NT2/D1 (cell line): ENCODE data around the gene TNPO3.
A peak's percentile ranks its signal among the peaks of the same experiment; 100 is the strongest.

Source experiments
- DNase-seq: peaks from one replicate; pipeline ENCODE4 v3.0.0-alpha.2; 2011; ENCODE audit warnings: low read depth, low spot score
- H3K27me3 ChIP-seq: 2 replicates; pipeline ENCODE4 v1.6.0; 2011; ENCODE audit warnings: mild to moderate bottlenecking; ENCODE audit not compliant: insufficient read length, insufficient read depth
- H3K36me3 ChIP-seq: 2 replicates; pipeline ENCODE4 v1.6.1; 2011; ENCODE audit warnings: mild to moderate bottlenecking, low read length, mixed read lengths; ENCODE audit not compliant: insufficient read depth, insufficient read length
- H3K4me1 ChIP-seq: 2 replicates; pipeline ENCODE4 v1.5.1; 2011; ENCODE audit not compliant: insufficient read depth, insufficient read length
- H3K4me3 ChIP-seq: 2 replicates; pipeline ENCODE4 v1.5.1; 2011; ENCODE audit warnings: low read depth; ENCODE audit not compliant: insufficient read length
- H3K9ac ChIP-seq: 2 replicates; pipeline ENCODE4 v1.6.0; 2011; ENCODE audit warnings: low read depth; ENCODE audit not compliant: insufficient read length
- H3K9me3 ChIP-seq: 2 replicates; pipeline ENCODE4 v1.5.1; 2011; ENCODE audit warnings: mild to moderate bottlenecking, low read length; ENCODE audit not compliant: insufficient read depth
- SUZ12 ChIP-seq: IDR thresholded peaks from 2 replicates; pipeline ENCODE4 v1.6.1; 2011; ENCODE audit not compliant: insufficient read length, insufficient read depth; ENCODE audit errors: extremely low read depth
- YY1 ChIP-seq: IDR thresholded peaks from 2 replicates; pipeline ENCODE4 v1.6.1; 2011; ENCODE audit not compliant: insufficient read length, insufficient read depth
- ZNF274 ChIP-seq: IDR thresholded peaks from 2 replicates; pipeline ENCODE4 v1.6.1; 2011; ENCODE audit warnings: mild to moderate bottlenecking, low read depth, low read length

The TNPO3 gene

DNA sequence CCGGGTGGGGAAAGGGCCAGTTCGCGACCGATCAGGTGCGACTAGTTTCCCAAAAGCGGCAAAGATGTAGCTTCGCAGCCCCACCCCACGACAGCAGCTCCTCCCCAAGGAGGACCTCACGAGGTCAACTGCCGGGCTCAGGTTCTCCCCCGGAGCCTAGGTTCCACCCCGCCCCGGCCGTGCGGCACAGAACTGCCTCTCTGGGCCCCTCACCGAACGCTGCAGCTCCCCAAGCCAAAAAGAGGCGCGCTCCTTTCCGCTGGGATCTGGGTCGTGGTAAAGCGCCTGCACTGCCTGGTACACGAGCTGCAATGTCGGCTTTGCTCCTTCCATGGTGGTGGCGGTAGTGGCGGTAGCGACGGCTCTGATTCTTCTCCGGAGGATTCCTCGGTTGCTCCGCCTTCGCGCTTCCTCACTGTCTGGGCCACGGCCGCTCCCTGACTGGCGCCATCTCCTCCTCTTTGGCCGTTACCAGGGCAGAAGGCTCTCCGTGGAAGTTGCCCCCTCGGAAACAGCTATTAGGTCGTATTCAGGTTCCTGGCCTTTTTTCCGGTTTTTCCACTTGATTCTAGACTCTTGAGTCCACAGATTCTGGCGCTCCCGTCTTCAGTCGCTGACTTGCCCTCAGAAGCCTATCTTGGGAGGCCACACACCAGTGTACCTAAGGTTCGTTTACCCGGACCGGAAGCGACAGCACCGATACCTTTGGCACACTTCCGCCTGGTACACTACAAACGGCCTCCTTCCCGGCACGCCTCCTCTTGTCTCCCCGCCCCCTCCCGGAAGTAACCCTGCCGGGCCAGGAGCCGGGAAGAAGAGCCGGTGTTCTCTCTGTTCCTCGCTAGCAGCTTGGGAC lies at the start of gene TNPO3:
Gene TNPO3 (minus strand): TSS at position 674 of the 856 bp plus-strand sequence. CDS start 341 bp downstream, at position 333.
- Histone ChIP-seq H3K27me3 (no peaks in the 10 kb centered on the region), H3K9me3 (no peaks in the 10 kb centered on the region), H3K4me3 (peak within 1 kb of the TSS; percentile 99), H3K36me3 (peaks cover 12% of the 10 kb centered on the region), H3K9ac (peak within 1 kb of the TSS; percentile 99), H3K4me1 (no peaks in the 10 kb centered on the region)
- TF ChIP-seq SUZ12 (no peak), ZNF274 (no peak), YY1 (no peak)
- DNase-seq: peak; percentile 88

DNA sequence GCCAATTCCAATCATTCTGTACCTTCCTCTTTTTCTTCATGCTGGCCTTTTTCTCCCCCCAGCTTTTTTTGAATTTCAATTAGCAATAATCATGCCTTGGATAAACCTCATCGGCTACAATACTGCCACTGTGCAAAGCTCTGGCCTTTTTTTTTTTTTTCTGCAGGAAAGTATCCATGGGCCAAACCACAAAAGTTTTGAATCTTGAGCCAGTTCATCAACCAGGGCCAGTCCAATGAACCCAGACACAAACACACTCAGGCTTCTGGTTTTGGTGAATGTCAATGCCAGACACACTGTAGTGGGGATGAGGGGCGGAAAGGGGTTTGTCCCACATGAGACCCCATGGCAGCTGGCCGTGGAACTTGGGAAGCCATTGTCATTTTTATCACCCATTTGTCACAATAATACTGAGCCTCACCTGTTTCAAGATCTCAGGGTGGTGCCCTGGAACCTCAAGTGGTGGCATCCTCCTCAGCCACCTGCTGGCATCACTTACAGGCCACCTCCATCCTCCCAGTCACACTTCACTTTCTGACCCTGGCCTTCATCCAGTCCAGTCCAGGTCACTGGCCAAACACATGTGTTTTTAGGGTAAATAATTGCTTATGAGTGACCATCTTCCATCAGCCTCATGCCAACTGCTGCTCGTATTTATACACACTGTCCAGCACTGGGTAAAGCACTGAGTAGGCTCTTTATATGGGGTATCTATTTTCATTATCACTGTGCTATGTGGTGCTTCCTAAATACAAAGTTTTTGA lies 48.8 kb upstream of the TNPO3 start:
- DNase-seq: no peak
- Histone ChIP-seq H3K27me3 (no peaks in the 10 kb centered on the region), H3K4me3 (no peak overlapping the region), H3K9ac (no peak overlapping the region), H3K4me1 (no peaks in the 10 kb centered on the region), H3K36me3 (no peaks in the 10 kb centered on the region), H3K9me3 (no peaks in the 10 kb centered on the region)
- TF ChIP-seq SUZ12 (no peak), YY1 (no peak), ZNF274 (no peak)

- TF ChIP-seq YY1: no peak
- no peak for TF ChIP-seq ZNF274
- no peak for TF ChIP-seq SUZ12
- no peak for DNase-seq
- Histone ChIP-seq H3K9me3 (no peaks in the 10 kb centered on the region), H3K9ac (no peak overlapping the region), H3K4me1 (no peaks in the 10 kb centered on the region), H3K4me3 (no peak overlapping the region), H3K27me3 (peaks cover 2% of the 10 kb centered on the region), H3K36me3 (no peaks in the 10 kb centered on the region)
Measured at GRCh38 chr7:129101746-129102145, 46.8 kb upstream of the TNPO3 start.

DNA sequence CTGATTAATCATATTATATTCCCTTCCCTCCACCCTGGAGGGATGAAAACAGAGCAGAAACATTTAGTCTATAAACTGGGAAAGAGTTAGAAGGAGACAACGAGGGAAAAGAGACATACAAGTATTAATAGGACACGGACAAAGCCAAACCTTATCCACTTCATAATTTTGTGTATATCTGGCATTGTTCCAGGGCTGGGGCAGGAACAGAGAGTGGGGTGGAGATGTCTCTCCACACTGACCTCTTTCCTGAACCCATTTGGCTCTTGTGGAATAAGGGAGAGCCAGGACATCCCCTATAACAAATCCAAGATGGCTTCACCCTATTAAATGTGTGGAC lies 45.9 kb upstream of the TNPO3 start:
- Histone ChIP-seq H3K27me3 (peaks cover 2% of the 10 kb centered on the region), H3K4me3 (no peak overlapping the region), H3K9ac (no peak overlapping the region), H3K4me1 (no peaks in the 10 kb centered on the region), H3K9me3 (no peaks in the 10 kb centered on the region), H3K36me3 (no peaks in the 10 kb centered on the region)
- TF ChIP-seq YY1: no peak
- no peak for DNase-seq

DNA sequence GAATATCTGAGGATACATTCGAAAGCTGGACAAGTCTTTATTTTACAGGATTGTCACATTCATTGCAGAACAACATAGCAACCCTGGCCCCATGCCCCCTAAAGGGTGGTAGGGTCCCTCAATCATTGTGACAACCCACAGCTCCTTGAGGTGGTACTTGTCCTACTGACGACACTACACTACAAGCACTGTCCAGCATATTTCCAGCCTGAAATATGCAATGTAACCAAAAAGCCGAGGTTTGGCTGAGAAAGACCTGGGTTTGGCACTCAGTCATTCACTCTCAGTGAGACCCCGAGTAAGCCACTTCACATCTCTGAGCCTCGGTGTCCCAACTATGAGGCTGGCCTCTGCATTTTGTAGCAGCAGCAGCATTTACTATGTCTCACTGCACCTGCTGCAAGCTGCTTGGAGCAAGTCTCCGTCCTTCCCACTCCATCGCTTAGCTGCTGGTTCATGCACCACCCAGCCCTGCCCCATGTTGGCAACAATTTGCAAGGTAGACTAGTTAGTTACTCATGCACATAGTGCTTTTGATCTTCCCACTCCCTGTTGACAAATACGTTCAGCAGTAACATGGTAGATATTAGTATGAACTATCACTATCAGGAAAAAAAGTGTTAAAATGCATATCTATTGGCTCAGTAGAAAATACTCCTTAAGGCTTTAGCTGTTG lies 43.6 kb upstream of the TNPO3 start:
- no peak for DNase-seq
- H3K36me3 ChIP-seq: no peaks in the 10 kb centered on the region
- TF ChIP-seq ZNF274: no peak
- no peak for TF ChIP-seq YY1
- no peak for TF ChIP-seq SUZ12
- no peak overlapping the region for H3K4me3 ChIP-seq
- H3K27me3 ChIP-seq: peaks cover 2% of the 10 kb centered on the region
- no peaks in the 10 kb centered on the region for H3K9me3 ChIP-seq
- no peak overlapping the region for H3K9ac ChIP-seq
- no peaks in the 10 kb centered on the region for H3K4me1 ChIP-seq

DNA sequence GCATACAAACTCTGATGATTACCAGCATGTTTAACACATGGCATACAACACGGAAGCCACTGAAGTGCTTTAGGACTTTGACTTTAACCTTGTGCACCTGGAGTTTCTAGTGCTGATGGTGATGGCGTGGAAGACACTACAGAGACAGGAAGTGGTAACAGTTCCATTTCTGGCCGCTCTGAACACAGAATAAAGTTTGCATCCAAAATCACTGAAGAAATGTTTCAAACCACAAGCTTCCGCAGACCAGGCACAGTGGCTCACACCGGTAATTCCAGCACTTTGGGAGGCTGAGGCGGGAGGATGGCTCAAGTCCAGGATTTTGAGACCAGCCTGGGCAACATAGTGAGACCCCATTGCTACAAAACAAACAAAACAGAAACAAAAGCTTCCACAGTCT lies 40.3 kb upstream of the TNPO3 start:
- DNase-seq: no peak
- H3K27me3 ChIP-seq: peaks cover 2% of the 10 kb centered on the region
- TF ChIP-seq SUZ12 (no peak), ZNF274 (no peak), YY1 (no peak)
- no peak overlapping the region for H3K9ac ChIP-seq
- no peaks in the 10 kb centered on the region for H3K4me1 ChIP-seq
- H3K4me3 ChIP-seq: no peak overlapping the region
- no peaks in the 10 kb centered on the region for H3K9me3 ChIP-seq
- H3K36me3 ChIP-seq: no peaks in the 10 kb centered on the region

GRCh38 chr7:129094501-129094900 lies 39.6 kb upstream of the TNPO3 start:
- no peaks in the 10 kb centered on the region for H3K4me1 ChIP-seq
- no peak overlapping the region for H3K4me3 ChIP-seq
- peaks cover 2% of the 10 kb centered on the region for H3K27me3 ChIP-seq
- H3K9me3 ChIP-seq: no peaks in the 10 kb centered on the region
- no peak for DNase-seq
- no peak overlapping the region for H3K9ac ChIP-seq
- no peak for TF ChIP-seq SUZ12
- no peak for TF ChIP-seq YY1
- no peak for TF ChIP-seq ZNF274
- no peaks in the 10 kb centered on the region for H3K36me3 ChIP-seq
